HG02759 (cell line): ENCODE data around the gene POLR3E.
A peak's percentile ranks its signal among the peaks of the same experiment; 100 is the strongest.
"Not testable (repeated sequence)": the region's sequence is repeated elsewhere in the genome, so short reads cannot be mapped to it uniquely, and the experiment has no call there.

Experiments
- ATAC-seq: cut with Tn5 transposase; IDR thresholded peaks from one replicate; pipeline ENCODE4 v1.9.1; 2021; ENCODE audit warnings: mild to moderate bottlenecking, moderate library complexity; ENCODE audit not compliant: unreplicated experiment

Gene POLR3E

GRCh38 chr16:22291860-22292318 lies 5.3 kb upstream of the POLR3E start:
- ATAC-seq = no peak

- ATAC-seq = no peak
Observed at GRCh38 chr16:22292320-22292719, 4.9 kb upstream of the POLR3E start.

- no peak for ATAC-seq
Observed at GRCh38 chr16:22293137-22294106, 3.8 kb upstream of the POLR3E start.

- no peak for ATAC-seq
Observed at GRCh38 chr16:22296225-22297113, 740 bp upstream of the POLR3E start.

- ATAC-seq = peak; percentile 32
Observed at GRCh38 chr16:22297871-22298733, 893 bp downstream of the POLR3E start.

- no peak for ATAC-seq
Observed at GRCh38 chr16:22299036-22299435, 1.8 kb downstream of the POLR3E start.

- ATAC-seq = no peak
Observed at GRCh38 chr16:22300427-22301071, 3.3 kb downstream of the POLR3E start.

- not testable (repeated sequence) for ATAC-seq
Observed at GRCh38 chr16:22301423-22301822, 4.2 kb downstream of the POLR3E start.

- ATAC-seq = no peak
Observed at GRCh38 chr16:22302776-22303363, 5.7 kb downstream of the POLR3E start.

- no peak for ATAC-seq
Observed at GRCh38 chr16:22304411-22304810, 7.2 kb downstream of the POLR3E start.

GRCh38 chr16:22306788-22307187 lies 9.6 kb downstream of the POLR3E start:
- no peak for ATAC-seq

- no peak for ATAC-seq
Observed at GRCh38 chr16:22307838-22308237, 10.6 kb downstream of the POLR3E start.

GRCh38 chr16:22308824-22309520 lies 11.8 kb downstream of the POLR3E start:
- no peak for ATAC-seq

- no peak for ATAC-seq
Observed at GRCh38 chr16:22311520-22311919, 14.3 kb downstream of the POLR3E start.

GRCh38 chr16:22312897-22313781 lies 15.9 kb downstream of the POLR3E start:
- no peak for ATAC-seq

- ATAC-seq = no peak
Observed at GRCh38 chr16:22313876-22314470, 16.8 kb downstream of the POLR3E start.
